Keratinocyte (primary cell): ENCODE data around the gene UBQLN3. TPM values are rescaled to one million over a fixed set of nuclear protein-coding genes. Genes with fewer than 3 reads are reported as not detected.

Experiments
- DNase-seq: peaks from one replicate; pipeline ENCODE4 v3.0.0-alpha.2; 2011; ENCODE audit warnings: low read depth, missing footprints, low spot score
- FAIRE-seq: peaks from 2 replicates; lab custom pipeline; 2011; peaks lifted over from hg19 to GRCh38; lab: Jason Lieb, UNC
- H2AFZ ChIP-seq: 2 replicates; pipeline ENCODE4 v1.6.0; 2012; ENCODE audit warnings: low read length, control low read depth, inconsistent platforms; ENCODE audit not compliant: control insufficient read depth
- H3K27ac ChIP-seq: 2 replicates; pipeline ENCODE4 v1.5.1; 2011; ENCODE audit warnings: low read length; ENCODE audit not compliant: control insufficient read depth, insufficient read depth
- H3K27me3 ChIP-seq: 3 replicates; pipeline ENCODE4 v1.6.0; 2011; ENCODE audit warnings: low read length; ENCODE audit not compliant: control insufficient read depth, insufficient read depth; ENCODE audit errors: extremely low read depth
- H3K36me3 ChIP-seq, 2 experiments: 2 replicates in 1 of 2; 3 replicates in 1 of 2; pipeline ENCODE4 v1.5.1; 2011; ENCODE audit warnings: low read length in 2 of 2, mild to moderate bottlenecking in 1 of 2; ENCODE audit not compliant: control insufficient read depth in 2 of 2, insufficient read depth in 2 of 2; ENCODE audit errors: extremely low read depth in 1 of 2
- H3K4me1 ChIP-seq: 3 replicates; pipeline ENCODE4 v1.5.1; 2011; ENCODE audit warnings: low read length; ENCODE audit not compliant: control insufficient read depth, insufficient read depth; ENCODE audit errors: extremely low read depth
- H3K4me2 ChIP-seq: 3 replicates; pipeline ENCODE4 v1.6.0; 2011; ENCODE audit warnings: low read depth, low read length; ENCODE audit not compliant: control insufficient read depth, insufficient read depth; ENCODE audit errors: extremely low read depth
- H3K4me3 ChIP-seq, 3 experiments: fragments of 200-600 bp in 1 of 3; sonication (generic) in 1 of 3; 2 replicates in 2 of 3; 3 replicates in 1 of 3; pipeline ENCODE4 v1.5.1; 2011 to 2016; ENCODE audit warnings: low read length in 3 of 3, mild to moderate bottlenecking in 3 of 3, control low read depth in 2 of 3, inconsistent platforms in 1 of 3, low read depth in 1 of 3, mixed read lengths in 1 of 3, mixed run types in 1 of 3, moderate library complexity in 1 of 3; ENCODE audit not compliant: control insufficient read depth in 2 of 3, insufficient read depth in 2 of 3; ENCODE audit errors: extremely low read depth in 1 of 3
- H3K79me2 ChIP-seq: 2 replicates; pipeline ENCODE4 v1.6.0; 2012; ENCODE audit warnings: low read length; ENCODE audit not compliant: control insufficient read depth, insufficient read depth
- H3K9ac ChIP-seq: 3 replicates; pipeline ENCODE4 v1.6.0; 2011; ENCODE audit warnings: low read length; ENCODE audit not compliant: control insufficient read depth, insufficient read depth; ENCODE audit errors: extremely low read depth
- H3K9me1 ChIP-seq: 3 replicates; pipeline ENCODE4 v1.6.0; 2011; ENCODE audit warnings: low read length; ENCODE audit not compliant: control insufficient read depth, insufficient read depth; ENCODE audit errors: extremely low read depth
- H3K9me3 ChIP-seq: 2 replicates; pipeline ENCODE4 v1.5.1; 2012; ENCODE audit warnings: low read depth, low read length; ENCODE audit not compliant: control insufficient read depth
- H4K20me1 ChIP-seq: 3 replicates; pipeline ENCODE4 v1.6.0; 2011; ENCODE audit warnings: low read length; ENCODE audit not compliant: control insufficient read depth, insufficient read depth; ENCODE audit errors: extremely low read depth
- EZH2 ChIP-seq: IDR thresholded peaks from one replicate; pipeline ENCODE4 v1.6.1; 2012; ENCODE audit warnings: inconsistent platforms, mild to moderate bottlenecking, low read length, moderate library complexity
- dilution Hi-C: fragments of 300-500 bp; cut with MboI; formaldehyde crosslinking; loops from one replicate; pipeline ENCODE4 v1.7.0; 2020; ENCODE audit warnings: low sequenced_read_pairs; ENCODE audit not compliant: extremely low pct_ligation_motif_present
- polyA plus RNA-seq, 5 experiments: library from polyadenylated mRNA; depleted of rRNA in 3 of 5; stranded (reverse) in 3 of 5; stranded (forward) in 1 of 5; unstranded in 1 of 5; fragments of >200 nt; gene quantifications; 1 replicate in 1 of 5; 2 replicates in 3 of 5; 3 replicates in 1 of 5; pipeline versions ENCODE4 v1.2.1 to v1.2.3, GENCODE V29; 2011 to 2012; ENCODE audit warnings: missing spikeins in 2 of 5, low read depth in 1 of 5, low replicate concordance in 1 of 5
- TF ChIP-seq, protein P1 (sequence below), 3 experiments: IDR thresholded peaks in 1 of 3; conservative IDR thresholded peaks in 1 of 3; optimal IDR thresholded peaks in 1 of 3; 2 replicates in 2 of 3; 3 replicates in 1 of 3; pipeline versions ENCODE3 to v1.5.1; 2011; ENCODE audit warnings: low read length in 3 of 3, mild to moderate bottlenecking in 3 of 3, moderate library complexity in 2 of 3, control low read depth in 1 of 3, inconsistent platforms in 1 of 3; ENCODE audit not compliant: insufficient read depth in 2 of 3; ENCODE audit errors: extremely low read depth in 1 of 3

The UBQLN3 gene
- polyA plus RNA-seq, 1 donor (not counting 4 experiments of a cell fraction or from before 2014, with no cell fraction given) = not detected

DNA sequence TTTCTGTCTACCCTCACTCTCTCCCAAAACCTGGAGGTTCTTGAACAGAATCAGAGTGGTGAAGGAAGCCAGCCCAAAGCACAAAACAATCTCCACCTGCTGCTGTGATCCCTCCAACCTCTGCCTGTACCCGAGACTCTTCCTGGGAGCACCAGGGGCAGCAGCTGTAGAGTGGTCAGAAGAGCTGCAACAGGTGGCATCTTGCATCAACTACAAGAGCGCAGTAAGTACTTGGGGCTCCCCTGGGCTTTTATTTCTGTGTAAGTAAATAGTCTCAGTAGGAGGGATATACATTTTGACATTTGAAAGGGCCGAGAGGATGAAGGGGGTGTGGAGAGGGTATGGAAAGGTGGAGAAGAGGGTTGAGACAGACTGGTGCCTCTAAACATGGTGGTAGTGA lies 15.0 kb upstream of the UBQLN3 start:
- no peak overlapping the region for H3K4me2 ChIP-seq
- FAIRE-seq (no peak), DNase-seq (no peak)
- no peaks in the 10 kb centered on the region for H3K4me1 ChIP-seq
- H3K27ac ChIP-seq = no peak overlapping the region
- H3K79me2 ChIP-seq = no peaks in the 10 kb centered on the region
- H3K27me3 ChIP-seq = no peaks in the 10 kb centered on the region
- no peaks in the 10 kb centered on the region for H3K9me3 ChIP-seq
- no peaks in the 10 kb centered on the region for H3K9me1 ChIP-seq
- no peak overlapping the region for H3K4me3 ChIP-seq
- no peak overlapping the region for H2AFZ ChIP-seq
- no peaks in the 10 kb centered on the region for H4K20me1 ChIP-seq
- TF ChIP-seq, protein P1, sequence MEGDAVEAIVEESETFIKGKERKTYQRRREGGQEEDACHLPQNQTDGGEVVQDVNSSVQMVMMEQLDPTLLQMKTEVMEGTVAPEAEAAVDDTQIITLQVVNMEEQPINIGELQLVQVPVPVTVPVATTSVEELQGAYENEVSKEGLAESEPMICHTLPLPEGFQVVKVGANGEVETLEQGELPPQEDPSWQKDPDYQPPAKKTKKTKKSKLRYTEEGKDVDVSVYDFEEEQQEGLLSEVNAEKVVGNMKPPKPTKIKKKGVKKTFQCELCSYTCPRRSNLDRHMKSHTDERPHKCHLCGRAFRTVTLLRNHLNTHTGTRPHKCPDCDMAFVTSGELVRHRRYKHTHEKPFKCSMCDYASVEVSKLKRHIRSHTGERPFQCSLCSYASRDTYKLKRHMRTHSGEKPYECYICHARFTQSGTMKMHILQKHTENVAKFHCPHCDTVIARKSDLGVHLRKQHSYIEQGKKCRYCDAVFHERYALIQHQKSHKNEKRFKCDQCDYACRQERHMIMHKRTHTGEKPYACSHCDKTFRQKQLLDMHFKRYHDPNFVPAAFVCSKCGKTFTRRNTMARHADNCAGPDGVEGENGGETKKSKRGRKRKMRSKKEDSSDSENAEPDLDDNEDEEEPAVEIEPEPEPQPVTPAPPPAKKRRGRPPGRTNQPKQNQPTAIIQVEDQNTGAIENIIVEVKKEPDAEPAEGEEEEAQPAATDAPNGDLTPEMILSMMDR (optimal IDR thresholded peaks at IDR 0.05 in 1 of 3, IDR thresholded peaks at IDR 0.05 in 1 of 3, conservative IDR thresholded peaks at IDR 0.05 in 1 of 3; ENCODE audit: extremely low read depth in 1 of 3, insufficient read depth in 2 of 3, low read length in 3 of 3) = no peak
- TF ChIP-seq EZH2 = no peak
- dilution Hi-C loops = no loop called here
- no peaks in the 10 kb centered on the region for H3K36me3 ChIP-seq
- H3K9ac ChIP-seq = no peak overlapping the region

DNA sequence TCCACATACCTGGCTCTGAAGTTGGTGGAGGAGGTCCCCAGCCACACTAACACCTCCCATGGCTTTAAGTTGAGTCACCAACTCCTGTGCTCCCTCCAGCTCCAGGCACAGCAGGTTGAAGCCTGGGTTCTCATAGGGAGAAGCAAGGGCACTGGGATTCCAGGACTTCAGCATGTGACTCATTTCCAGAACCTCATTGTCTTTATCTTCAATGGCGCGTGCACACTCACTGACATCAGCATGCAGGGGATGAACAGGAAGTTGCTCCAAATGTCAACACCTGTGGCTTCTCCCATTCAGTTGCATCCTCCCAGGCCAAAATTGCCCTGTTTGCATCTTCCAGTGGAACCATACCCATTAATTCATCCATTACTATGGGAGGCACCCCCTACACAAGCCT lies 12.6 kb upstream of the UBQLN3 start:
- no peak for DNase-seq
- TF ChIP-seq, protein P1 (optimal IDR thresholded peaks at IDR 0.05 in 1 of 3, IDR thresholded peaks at IDR 0.05 in 1 of 3, conservative IDR thresholded peaks at IDR 0.05 in 1 of 3; ENCODE audit: extremely low read depth in 1 of 3, insufficient read depth in 2 of 3, low read length in 3 of 3) = no peak
- no peak for TF ChIP-seq EZH2
- Histone ChIP-seq H3K27me3 (no peaks in the 10 kb centered on the region), H3K9ac (no peak overlapping the region), H3K4me2 (no peak overlapping the region), H3K9me3 (no peaks in the 10 kb centered on the region), H3K79me2 (no peaks in the 10 kb centered on the region), H2AFZ (no peak overlapping the region), H3K36me3 (no peaks in the 10 kb centered on the region), H3K4me3 (no peak overlapping the region), H3K9me1 (no peaks in the 10 kb centered on the region), H4K20me1 (no peaks in the 10 kb centered on the region), H3K4me1 (no peaks in the 10 kb centered on the region), H3K27ac (no peak overlapping the region)
- dilution Hi-C loops = no loop called here
- no peak for FAIRE-seq
